ENCODE measurements around the gene AIFM3.
"Not testable (repeated sequence)": the region's sequence is repeated elsewhere in the genome, so short reads cannot be mapped to it uniquely, and the experiment has no call there.

The AIFM3 gene

DNA sequence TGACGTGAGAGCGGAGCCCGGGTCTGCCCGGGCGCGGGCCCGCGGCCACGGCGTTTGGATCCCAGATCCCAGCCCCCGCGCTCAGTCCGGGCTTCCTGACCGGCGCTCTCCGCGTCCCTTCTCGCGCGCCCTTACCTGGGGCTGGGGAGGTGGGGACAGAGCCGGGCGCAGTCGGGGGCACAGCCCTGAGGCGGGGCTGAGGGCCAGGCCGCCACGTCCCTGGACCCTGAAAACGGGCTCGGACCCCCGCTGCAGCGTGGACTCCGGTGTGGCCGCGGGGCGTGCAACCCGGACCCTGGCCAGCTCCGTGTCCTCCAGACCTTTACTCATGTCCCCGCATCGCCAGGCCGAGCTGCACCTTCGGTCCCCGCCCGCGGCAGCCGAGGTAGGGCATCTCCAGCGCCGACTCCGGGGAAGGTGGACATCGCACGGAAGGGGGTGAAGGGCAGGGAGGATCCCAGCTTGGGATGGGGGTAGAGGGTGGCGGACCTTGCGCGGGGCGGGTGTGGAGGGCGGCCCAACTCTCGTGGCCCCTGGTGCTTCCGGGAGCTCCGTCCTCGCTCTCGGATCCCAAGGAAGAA lies 9.9 kb upstream of the AIFM3 start:
- DNase-seq, result peak in 1 of 58 donors; percentile 29

DNA sequence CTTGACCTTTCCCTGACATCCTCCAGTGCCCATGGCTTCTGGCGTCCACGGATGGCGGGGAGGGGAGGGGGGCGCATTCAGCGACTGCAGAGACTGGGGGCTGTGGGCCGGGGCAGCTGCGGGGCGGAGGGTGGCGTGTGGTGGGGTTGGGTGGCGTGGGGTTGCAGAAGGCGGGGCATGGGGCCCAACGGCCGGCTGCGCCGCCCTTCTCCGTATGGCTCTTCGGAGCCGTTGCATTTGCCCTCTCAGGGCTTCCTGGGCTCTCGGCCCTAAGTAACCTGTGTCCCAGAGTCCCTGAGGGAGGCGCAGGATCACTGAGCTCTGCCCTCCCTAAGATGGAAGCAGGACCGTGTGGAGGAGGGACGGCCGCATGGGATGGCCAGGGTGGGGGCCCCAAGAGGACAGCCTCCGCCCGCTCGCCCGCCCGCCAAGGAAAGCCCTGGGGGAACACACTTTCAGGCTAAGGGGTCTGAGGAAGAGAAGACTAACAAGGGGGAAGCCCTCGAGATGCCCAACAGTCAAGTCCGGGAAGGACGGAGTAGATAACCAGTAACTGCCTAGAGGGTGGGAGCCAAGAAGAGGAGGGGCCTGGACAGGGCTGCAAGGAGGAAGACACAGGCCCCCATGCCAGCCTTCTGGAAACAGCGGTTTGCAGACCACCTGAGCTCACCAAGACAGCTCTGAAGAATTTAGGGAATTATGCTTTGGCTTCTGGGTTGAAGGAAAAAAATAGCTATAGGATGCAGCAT lies 9.2 kb upstream of the AIFM3 start:
- no peak for DNase-seq

DNA sequence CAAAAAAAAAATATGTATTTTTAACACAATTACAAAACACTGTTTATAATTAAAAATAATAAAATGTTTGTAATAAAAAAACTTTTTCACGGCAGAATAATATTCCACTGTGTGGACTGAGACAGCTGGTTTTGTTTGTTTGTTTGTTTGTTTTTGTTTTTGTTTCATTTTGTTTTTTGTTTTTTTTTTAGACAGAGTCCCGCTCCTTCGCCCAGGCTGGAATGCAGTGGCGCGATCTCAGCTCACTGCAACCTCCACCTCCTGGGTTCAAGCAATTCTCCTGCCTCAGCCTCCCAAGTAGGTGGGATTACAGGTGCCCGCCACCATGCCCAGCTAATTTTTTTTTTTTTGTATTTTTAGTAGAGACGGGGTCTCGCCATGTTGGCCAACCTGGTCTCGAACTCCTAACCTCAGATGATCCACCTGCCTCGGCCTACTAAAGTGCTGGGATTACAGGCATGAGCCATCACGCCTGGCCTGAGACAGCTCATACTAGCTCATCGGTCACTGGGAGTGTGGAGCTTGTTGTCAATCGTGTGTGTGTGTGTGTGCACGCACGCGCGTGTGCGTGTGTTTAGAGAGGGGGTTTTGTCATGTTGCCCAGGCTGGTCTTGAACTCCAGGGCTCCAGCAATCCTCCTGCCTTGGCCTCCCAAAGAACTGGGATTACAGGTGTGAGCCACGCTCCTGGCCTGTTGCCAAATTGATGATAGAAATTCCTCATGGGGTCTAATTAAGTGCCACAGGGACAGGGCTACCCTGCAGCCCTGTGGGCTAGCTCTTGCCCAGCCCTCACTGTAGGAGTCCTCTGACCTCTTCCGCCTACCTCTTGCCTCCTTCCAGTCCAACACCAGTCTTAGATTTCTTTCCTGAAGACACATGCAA lies 7.2 kb upstream of the AIFM3 start:
- no peak for DNase-seq

DNA sequence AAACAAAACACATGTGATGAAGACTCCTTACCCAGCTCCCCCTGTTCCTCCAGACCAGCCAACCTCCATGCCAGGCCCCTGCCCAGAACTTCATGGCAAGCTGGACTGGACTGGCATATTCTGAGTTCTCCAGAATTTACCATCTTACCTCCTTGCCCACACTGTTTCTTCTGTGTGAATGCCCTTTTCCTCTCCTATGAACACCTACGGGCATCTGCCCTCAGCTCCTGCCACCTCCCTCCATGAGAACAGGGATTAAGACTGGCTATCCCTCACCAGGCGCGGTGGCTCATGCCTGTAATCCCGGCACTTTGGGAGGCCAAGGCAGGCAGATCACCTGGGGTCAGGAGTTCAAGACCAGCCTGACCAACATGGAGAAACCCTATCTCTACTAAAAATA lies 6.4 kb upstream of the AIFM3 start:
- no peak for DNase-seq

DNA sequence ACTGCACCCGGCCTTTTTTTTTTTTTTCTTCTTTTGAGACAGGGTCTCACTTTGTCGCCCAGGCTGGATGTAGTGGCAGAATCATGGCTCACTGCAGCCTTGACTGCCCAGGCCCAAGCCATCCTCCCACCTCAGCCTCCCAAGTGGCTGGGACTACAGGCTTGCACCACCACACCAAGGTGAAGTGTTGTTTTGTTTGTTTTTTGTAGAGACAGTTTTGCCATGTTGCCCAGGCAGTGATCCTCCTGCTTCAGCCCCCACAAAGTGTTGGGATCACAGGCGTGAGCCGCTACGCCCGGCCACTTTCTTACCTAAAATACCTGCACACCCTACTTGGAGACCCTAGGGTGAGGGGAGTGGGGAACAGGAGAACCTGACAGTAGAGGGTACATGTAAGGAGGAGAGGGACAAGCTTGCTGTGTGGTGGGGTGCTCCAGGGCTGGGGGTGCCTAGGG lies 4.5 kb upstream of the AIFM3 start:
- DNase-seq, result no peak

DNA sequence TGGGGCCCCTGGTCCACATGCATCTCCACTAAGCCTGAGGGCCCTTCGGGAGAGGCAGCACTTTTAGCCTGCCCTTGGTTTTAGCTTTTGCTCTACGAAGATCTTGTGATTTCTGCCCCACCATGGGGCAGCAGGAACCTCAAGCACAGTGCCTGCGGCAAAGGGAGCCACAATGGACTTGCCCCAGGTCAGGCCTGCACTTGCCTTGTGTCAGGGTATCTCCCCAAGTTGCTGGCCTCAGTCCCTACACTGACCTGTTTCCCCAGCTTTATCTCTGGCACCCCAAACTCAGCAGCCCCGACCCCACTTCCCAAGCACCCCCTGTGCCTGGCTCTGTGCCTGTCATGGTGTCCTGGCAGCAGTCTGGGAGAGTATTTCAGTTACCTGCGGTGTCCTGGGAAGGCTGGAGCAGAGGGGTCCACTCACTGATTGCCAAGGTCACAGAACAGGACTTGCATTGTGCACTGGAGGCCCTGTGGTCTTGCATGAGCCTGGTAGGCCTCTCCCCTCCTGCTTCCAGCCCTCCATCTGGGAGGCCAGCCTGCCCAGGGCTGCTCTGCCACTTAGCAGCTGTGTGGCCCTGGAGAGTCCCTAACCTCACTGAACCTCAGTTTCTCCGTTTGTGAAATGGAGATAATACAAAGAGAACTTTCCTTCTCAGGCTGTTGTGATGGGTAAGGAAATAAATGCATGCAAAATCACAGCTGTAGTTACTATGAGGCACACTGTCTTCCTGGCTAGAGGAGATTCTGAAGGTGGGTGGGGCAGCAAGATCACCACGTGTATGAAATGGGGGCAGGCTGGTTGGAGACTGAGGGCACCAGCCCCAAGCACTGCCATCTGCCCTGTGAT lies 3.6 kb upstream of the AIFM3 start:
- no peak for DNase-seq

DNA sequence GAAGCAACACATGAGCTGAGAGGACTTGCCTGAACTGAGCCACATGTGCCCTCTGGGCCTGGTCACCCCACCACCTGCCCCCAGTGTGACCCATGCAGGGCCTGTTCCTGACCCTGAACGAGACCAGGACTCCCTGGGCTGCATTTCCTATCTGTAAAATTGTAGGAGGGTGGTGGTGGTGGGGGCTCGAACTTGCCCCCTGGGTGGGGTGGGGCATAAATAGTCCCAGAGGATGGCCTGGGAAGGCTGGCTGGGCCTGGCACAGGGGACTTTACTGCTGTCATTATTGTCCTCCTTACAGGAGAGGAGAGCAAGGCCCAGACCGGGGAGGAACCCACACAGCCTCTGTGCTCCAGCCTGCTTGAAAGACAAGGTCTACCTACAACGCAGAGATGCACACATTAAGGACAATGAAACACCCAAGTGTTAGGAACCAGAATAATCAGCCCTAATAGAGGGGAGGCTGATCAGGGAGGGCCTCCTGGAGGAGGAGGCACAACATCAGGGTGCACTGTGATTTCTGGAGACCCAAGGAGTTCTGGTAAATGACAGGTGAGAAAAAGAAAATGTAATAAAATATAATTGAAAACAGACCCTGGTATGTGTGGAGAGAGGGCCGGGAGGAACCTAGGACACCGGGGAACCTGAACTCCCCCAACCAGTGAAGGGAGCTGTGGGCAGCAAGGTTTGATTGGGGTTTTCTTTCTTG lies 2.8 kb upstream of the AIFM3 start:
- no peak for DNase-seq

DNA sequence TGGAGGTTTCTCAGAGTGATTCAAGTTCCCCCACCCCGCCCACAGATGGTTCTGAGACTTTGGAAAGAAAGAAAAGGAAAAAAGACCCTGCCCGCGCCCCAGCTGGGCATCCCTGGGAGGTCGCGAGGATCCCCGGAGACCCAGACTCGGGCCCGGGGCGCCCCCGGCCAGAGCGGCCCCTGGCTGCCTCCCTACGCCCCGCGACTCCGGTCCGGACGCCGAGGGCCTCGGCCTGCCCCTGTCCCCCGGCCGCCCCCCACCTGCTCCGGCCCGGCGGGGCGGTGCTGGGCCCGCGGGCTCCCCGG lies 2.3 kb upstream of the AIFM3 start:
- DNase-seq, result no peak

DNA sequence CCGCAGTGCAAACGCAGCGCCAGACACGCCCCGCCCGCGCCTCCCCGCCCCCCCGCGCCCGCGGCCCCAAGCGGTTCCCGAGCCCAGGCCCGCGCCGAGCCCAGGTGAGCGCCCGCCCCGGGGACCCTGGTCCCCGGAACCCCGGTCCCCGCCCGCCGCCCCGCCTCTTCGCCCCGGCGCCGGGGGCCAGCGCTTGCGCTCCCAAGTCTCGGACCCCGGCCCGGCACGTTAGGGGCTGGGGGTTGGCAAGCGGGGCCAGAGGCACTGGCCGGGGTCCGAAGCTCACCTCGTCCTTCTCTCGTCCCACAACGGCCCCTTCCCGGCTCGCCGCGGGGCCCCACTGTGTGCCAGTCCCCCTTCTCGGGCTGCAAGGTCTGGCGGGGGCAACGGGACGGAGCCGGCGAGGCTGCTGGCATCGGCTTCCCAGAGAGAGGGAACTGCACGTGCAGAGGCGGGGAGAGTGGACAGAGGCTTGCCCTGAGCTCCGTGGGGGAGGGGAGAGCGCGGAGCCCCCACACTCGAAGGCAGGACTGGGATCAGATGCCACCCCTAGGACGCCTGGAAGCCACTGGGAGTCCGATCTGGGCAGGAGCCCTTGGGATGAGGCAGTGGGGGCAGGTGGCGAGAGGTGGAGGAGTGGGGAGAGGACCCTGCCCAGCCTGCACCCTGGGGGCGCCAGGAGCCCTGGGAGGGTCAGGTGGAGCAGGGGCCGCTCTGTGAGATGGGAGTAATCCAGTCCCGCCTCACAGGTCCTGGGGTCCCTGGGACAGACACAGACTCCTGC lies 1.8 kb upstream of the AIFM3 start:
- DNase-seq, result no peak

DNA sequence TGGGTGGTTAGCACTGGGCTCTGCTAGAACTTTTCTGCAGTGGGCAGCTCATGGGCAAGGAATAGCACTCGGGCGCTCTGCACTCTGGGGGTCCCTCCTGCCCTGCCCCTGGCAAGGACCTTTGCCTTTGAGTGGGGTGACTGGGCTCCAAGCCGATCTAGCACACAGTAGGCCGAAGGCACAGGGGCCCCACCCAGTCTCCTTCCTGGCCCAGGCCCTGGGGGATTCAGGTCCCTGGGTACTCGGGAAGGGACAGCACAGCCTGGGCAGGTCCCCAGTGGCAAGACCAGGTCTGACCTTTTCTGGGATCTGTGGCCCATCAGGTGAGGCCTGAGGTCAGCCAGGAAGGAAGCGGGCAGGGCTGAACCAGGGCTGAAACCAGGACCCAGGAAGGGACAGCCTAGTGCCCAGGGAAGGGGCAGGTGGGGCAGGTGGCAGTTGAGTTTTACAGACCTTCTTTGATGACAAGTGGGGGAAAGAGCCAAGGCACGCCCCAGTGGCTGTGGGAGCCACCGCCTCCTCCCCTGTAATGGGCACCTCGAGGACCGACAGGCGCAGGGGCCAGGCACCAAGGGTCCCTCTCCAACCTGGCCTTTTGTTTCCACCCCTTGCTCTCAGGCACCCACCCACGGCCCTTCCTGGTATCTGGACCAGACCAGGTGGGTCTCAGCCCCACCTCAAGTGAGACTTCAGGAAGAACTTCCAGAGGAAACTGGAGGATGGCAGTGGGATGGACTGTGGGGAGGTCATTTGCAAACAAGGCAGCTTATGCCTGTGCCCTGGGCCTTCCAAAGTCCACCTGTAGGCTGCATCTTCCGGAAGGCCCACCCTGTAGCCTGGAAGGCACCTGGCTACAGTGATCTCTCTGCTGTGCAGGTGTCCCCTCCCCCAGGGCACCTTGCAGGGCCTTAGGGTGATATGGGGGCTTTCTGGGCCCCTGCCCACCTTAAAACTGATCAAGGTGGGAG lies 883 bp upstream of the AIFM3 start:
- no peak for DNase-seq

DNA sequence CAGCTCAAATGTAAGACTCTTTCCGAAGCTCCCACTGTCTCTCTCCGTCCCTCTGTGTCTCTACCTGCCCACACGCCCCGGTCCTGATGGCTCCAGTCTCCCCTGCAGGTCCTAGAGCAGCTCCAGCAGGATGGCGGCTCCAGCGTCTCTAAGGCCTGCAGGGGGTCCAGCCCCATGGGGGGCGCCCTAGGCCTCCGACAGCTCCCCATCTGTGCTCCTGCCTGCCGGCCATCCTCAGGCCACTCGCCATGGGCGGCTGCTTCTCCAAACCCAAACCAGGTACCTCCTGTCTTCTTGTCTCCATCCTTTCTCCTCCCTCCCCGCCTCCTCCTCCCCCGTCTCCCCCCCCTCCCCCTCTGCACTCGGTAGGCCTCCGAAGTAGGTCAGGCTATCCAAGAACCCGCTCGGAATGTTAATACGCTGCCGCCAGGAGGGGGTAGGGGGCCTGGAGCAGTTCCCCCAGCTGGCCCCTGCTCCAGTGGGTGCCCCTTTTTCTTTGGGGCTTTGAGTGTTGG lies 699 bp downstream of the AIFM3 start:
- peak in 3 of 58 donors; percentile 28 to 52 (median 29) for DNase-seq

DNA sequence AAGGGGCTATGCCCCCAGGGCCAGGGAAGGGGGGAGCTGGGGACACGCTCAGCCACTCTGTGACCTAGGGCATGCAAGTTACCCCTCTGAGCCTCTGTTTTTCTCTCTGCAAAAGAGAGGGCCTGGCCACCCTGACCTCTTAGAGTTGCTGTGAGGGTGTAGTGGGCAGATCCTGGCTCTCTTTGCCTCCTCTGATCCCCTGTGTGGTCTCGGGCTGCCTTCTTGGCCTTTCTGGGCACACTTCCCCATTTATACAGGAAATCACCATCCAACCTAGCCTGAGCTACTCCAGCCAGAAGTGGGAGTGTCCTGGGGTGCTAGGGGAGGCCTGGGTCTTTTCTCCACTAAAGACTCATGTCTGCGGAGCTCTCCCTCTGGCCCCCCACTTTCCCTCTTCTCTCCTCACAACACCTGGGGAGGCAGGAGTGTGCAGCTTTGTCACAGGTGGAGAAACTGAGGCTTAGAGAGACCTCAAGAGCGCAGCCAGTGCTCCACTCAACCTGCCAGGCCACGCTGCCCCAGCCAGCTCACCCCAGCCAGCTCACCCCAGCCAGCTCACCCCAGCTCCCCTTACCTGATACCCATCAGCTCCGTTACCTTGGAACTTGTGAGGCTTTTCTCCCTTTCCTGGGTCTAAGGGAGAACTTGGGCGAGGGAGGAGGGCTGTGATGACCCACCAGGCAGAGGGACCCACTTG lies 1.4 kb downstream of the AIFM3 start:
- no peak for DNase-seq

DNA sequence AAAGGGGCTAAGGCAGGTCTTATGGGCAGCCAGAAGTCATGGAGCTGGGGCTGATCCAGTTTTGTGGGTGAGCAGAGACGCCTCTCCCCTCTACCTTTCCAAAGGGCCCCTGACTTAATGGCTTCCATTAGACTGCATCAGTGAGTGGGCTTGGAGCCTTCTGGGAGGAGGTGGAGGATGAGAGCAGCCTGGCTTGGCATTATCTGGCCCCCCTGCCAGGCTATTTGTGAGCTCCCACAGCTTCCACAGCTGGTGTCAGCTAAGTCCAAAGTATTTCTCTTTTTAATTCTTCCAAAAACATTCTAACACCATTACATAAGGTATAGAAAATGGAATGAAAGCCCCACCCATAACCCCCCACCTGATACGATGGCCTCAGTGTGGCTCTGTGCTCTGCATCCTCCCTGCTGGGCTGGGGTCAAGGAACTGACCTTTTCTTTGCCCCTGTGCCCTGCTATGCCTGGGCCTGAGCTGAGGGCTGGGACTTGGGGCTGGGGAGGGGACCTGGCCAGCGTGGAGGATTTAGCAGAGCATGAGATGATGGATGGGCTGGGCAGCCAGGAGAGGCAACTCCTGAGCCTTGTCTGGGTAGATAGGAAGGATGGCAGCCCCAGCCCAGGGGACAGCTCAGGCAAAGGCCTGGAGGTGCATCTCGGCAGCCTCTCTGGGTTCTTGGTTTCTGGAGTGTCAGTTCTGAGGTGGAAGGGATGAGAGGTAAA lies 4.0 kb downstream of the AIFM3 start:
- DNase-seq, result no peak

DNA sequence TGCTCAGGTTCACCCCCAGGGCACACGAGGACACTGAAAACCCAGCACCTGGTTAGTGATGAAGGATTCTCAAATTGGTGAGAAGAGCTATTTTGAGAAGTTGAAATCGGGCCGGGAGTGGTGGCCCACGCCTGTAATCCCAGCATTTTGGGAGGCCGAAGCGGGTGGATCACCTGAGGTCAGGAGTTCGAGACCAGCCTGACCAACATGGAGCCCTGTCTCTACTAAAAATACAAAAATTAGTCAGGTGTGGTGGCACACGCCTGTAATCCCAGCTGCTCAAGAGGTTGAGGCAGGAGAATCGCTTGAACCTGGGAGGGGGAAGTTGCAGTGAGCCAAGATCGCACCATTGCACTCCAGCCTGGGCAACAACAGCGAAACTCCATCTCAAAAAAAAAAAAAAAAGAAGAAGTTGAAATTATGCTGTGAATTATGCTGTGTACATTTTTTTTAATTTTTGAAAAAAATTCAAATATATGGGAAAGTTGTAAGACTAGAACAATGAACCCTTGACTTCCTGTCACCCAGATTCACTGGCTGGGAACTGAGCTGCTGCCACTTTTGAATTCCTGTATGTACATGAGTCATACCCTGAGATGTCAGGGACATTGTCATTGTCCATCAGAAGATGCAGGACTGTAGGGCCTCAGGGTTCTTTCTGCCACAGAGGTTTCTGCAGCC lies 5.1 kb downstream of the AIFM3 start:
- not testable (repeated sequence) for DNase-seq

DNA sequence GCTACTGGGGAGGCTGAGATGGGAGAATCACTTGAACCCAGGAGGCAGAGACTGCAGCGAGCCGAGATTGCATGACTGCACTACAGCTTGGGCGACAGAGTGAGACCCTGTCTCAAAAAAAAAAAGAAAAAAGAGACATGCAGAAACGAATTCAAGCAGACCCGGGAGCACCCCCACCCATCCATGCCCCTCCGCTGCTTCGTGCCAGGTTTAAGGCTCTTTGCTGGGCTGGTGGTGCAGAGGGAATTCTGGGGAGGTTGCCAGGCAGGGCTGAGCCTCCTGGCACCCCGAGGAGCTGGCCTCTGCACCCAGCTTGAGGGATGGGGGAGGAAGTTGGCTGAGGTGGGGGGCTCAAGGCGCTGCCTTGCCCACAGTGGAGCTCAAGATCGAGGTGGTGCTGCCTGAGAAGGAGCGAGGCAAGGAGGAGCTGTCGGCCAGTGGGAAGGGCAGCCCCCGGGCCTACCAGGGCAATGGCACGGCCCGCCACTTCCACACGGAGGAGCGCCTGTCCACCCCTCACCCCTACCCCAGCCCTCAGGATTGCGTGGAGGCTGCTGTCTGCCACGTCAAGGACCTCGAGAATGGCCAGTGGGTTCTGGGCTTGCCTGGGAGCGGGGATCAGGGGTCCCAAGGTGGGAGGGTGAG lies 6.0 kb downstream of the AIFM3 start:
- DNase-seq, result no peak

All from anterior cingulate cortex (tissue), 58 donors.